Activated CD8-positive, alpha-beta T cell treated with anti-CD3 and anti-CD28 coated beads for 36 hours (primary cell): ENCODE results near the gene FBXO34. TPM values are rescaled to one million over a fixed set of nuclear protein-coding genes. Genes with fewer than 3 reads are reported as not detected.

Experiments
- ATAC-seq: fragments of 200-7000 bp; cut with Tn5 transposase; one replicate; pipeline ENCODE4 v1.10.0; 2021; ENCODE audit warnings: mild to moderate bottlenecking, moderate library complexity
- CTCF ChIA-PET: fragments of 350-600 bp; sonication (Branson Sonifier 250); formaldehyde crosslinking; loops from one replicate; lab custom pipeline; 2021; ENCODE audit warnings: antibody characterized with exemption; lab: Charles Lee
- POLR2A ChIA-PET: fragments of 350-600 bp; sonication (Branson Sonifier 250); formaldehyde crosslinking; loops from one replicate; lab custom pipeline; 2021; ENCODE audit warnings: antibody characterized with exemption; lab: Charles Lee
- DNase-seq: peaks from one replicate; pipeline ENCODE4 v3.0.0-alpha.2; 2020
- H3K27ac Mint-ChIP-seq: one replicate; pipeline ENCODE4 v1.8.0; 2021; ENCODE audit warnings: mild to moderate bottlenecking, mixed read lengths
- H3K27me3 Mint-ChIP-seq: one replicate; pipeline ENCODE4 v1.8.0; 2021; ENCODE audit warnings: mixed read lengths
- H3K36me3 Mint-ChIP-seq: one replicate; pipeline ENCODE4 v1.8.0; 2021; ENCODE audit warnings: low read depth, mixed read lengths
- H3K4me1 Mint-ChIP-seq: one replicate; pipeline ENCODE4 v1.8.0; 2021; ENCODE audit warnings: low read depth, mixed read lengths
- H3K4me3 Mint-ChIP-seq: one replicate; pipeline ENCODE4 v1.8.0; 2021; ENCODE audit warnings: mild to moderate bottlenecking, moderate library complexity, mixed read lengths
- H3K9me3 Mint-ChIP-seq: one replicate; pipeline ENCODE4 v1.8.0; 2021; ENCODE audit warnings: mixed read lengths
- CTCF ChIP-seq: fragments of 200-600 bp; IDR thresholded peaks from one replicate; pipeline ENCODE4 v1.8.0; 2022; ENCODE audit warnings: antibody characterized with exemption, mild to moderate bottlenecking
- intact Hi-C: fragments of 100-400 bp; cut with micrococcal nuclease; formaldehyde crosslinking; loops from one replicate; pipeline ENCODE4 v1.10.0; 2022
- total RNA-seq, 2 experiments: library from RNA; stranded (reverse); gene quantifications; one replicate each; pipeline ENCODE4 v1.2.3, GENCODE V29; 2021

Gene FBXO34
- total RNA-seq, 2 experiments from 2014 or later: 17.7 to 20.0 TPM

- DNase-seq: peak; percentile 38
- intact Hi-C loops: no loop called here
- CTCF ChIA-PET: interaction anchor here (1.4 kb wide), 1 partner anchor 29 kb away, joined by 3 read pairs; no protein-coding TSS in a partner anchor
- no peaks in the 10 kb centered on the region for H3K27me3 Mint-ChIP-seq
- no peak overlapping the region for H3K4me3 Mint-ChIP-seq
- peak overlapping the region; percentile 84 for H3K27ac Mint-ChIP-seq
- ATAC-seq: peak; percentile 63
- no peak for TF ChIP-seq CTCF
- H3K36me3 Mint-ChIP-seq: peaks cover 41% of the 10 kb centered on the region
- peaks cover 44% of the 10 kb centered on the region for H3K4me1 Mint-ChIP-seq
- no peaks in the 10 kb centered on the region for H3K9me3 Mint-ChIP-seq
- POLR2A ChIA-PET: interaction anchor here (1.0 kb wide), 1 partner anchor 16 kb away, joined by 6 read pairs; no protein-coding TSS in a partner anchor
Observed at GRCh38 chr14:55388160-55388559, 116.9 kb downstream of the FBXO34 start.

- Mint-ChIP-seq H3K27me3 (no peaks in the 10 kb centered on the region), H3K9me3 (no peaks in the 10 kb centered on the region), H3K36me3 (peaks cover 38% of the 10 kb centered on the region), H3K4me3 (no peak overlapping the region), H3K27ac (peak overlapping the region; percentile 84), H3K4me1 (peaks cover 40% of the 10 kb centered on the region)
- no peak for ATAC-seq
- intact Hi-C loops: no loop called here
- CTCF ChIA-PET: no interaction called here
- POLR2A ChIA-PET: interaction anchor here (1.3 kb wide), 1 partner anchor 17 kb away, joined by 4 read pairs; no protein-coding TSS in a partner anchor
- TF ChIP-seq CTCF: no peak
- DNase-seq: no peak
Observed at GRCh38 chr14:55389330-55389729, 118.1 kb downstream of the FBXO34 start.

GRCh38 chr14:55398679-55399078 lies 127.5 kb downstream of the FBXO34 start:
- ATAC-seq: no peak
- CTCF ChIA-PET: interaction anchor here (1.2 to 1.7 kb wide), 2 partner anchors 18 to 128 kb away, joined by 5 read pairs; no protein-coding TSS in a partner anchor
- intact Hi-C loops: no loop called here
- no peak overlapping the region for H3K27ac Mint-ChIP-seq
- H3K4me1 Mint-ChIP-seq: peaks cover 28% of the 10 kb centered on the region
- peak; percentile 10 for DNase-seq
- H3K4me3 Mint-ChIP-seq: no peak overlapping the region
- no peaks in the 10 kb centered on the region for H3K27me3 Mint-ChIP-seq
- no peaks in the 10 kb centered on the region for H3K9me3 Mint-ChIP-seq
- POLR2A ChIA-PET: no interaction called here
- H3K36me3 Mint-ChIP-seq: peaks cover 9% of the 10 kb centered on the region
- TF ChIP-seq CTCF: no peak

GRCh38 chr14:55399183-55399582 lies 128.0 kb downstream of the FBXO34 start:
- ATAC-seq: no peak
- H3K4me1 Mint-ChIP-seq: peaks cover 33% of the 10 kb centered on the region
- no peak for DNase-seq
- no peak for TF ChIP-seq CTCF
- no peak overlapping the region for H3K4me3 Mint-ChIP-seq
- H3K27me3 Mint-ChIP-seq: no peaks in the 10 kb centered on the region
- H3K36me3 Mint-ChIP-seq: peaks cover 9% of the 10 kb centered on the region
- H3K27ac Mint-ChIP-seq: no peak overlapping the region
- ChIA-PET CTCF (no interaction called here), POLR2A (no interaction called here)
- intact Hi-C loops: no loop called here
- H3K9me3 Mint-ChIP-seq: no peaks in the 10 kb centered on the region

GRCh38 chr14:55399852-55400251 lies 128.6 kb downstream of the FBXO34 start:
- peaks cover 9% of the 10 kb centered on the region for H3K36me3 Mint-ChIP-seq
- no peak overlapping the region for H3K4me3 Mint-ChIP-seq
- ChIA-PET CTCF (no interaction called here), POLR2A (no interaction called here)
- peaks cover 39% of the 10 kb centered on the region for H3K4me1 Mint-ChIP-seq
- intact Hi-C loops: no loop called here
- DNase-seq (peak; percentile 45), ATAC-seq (peak; percentile 85)
- no peaks in the 10 kb centered on the region for H3K27me3 Mint-ChIP-seq
- H3K9me3 Mint-ChIP-seq: no peaks in the 10 kb centered on the region
- peak overlapping the region; percentile 23 for H3K27ac Mint-ChIP-seq
- TF ChIP-seq CTCF: no peak
